Transverse colon (tissue), 4 donors: Measurements from ENCODE around the gene ASPM. TPM values are rescaled to one million over a fixed set of nuclear protein-coding genes. Genes with fewer than 3 reads are reported as not detected.
"Not testable (repeated sequence)": the region's sequence is repeated elsewhere in the genome, so short reads cannot be mapped to it uniquely, and the experiment has no call there.

Experiments
- DNase-seq: peaks from one replicate; pipeline ENCODE4 v3.0.0-alpha.2; 2019
- H3K27ac ChIP-seq, 4 donors: fragments of 200-600 bp; sonication (generic); 2 replicates each; pipeline ENCODE4 v1.5.1; 2016 to 2018; ENCODE audit warnings: inconsistent platforms in 4 of 4
- H3K27me3 ChIP-seq: fragments of 200-600 bp; sonication (generic); 2 replicates; pipeline ENCODE4 v1.5.1; 2017; ENCODE audit warnings: inconsistent platforms
- H3K36me3 ChIP-seq, 4 donors: fragments of 200-600 bp; sonication (generic); 2 replicates each; pipeline ENCODE4 v1.5.1; 2017 to 2019; ENCODE audit warnings: inconsistent platforms in 4 of 4
- H3K4me1 ChIP-seq, 4 donors: fragments of 200-600 bp; sonication (generic); 2 replicates each; pipeline ENCODE4 v1.5.1; 2017 to 2020; ENCODE audit warnings: inconsistent platforms in 4 of 4
- H3K4me3 ChIP-seq, 4 donors: fragments of 200-600 bp; sonication (generic); 1 replicate in 1 of 4; 2 replicates in 3 of 4; pipeline versions ENCODE4 v1.5.1 to v1.6.1; 2017 to 2019; ENCODE audit warnings: inconsistent platforms in 4 of 4
- H3K9me3 ChIP-seq, 2 donors: fragments of 200-600 bp; sonication (generic); 2 replicates each; pipeline ENCODE4 v1.5.1; 2017 to 2019; ENCODE audit warnings: inconsistent platforms in 2 of 2
- CTCF ChIP-seq, 5 experiments: fragments of 200-600 bp in 3 of 5; fragments of 450-650 bp in 2 of 5; sonication (generic) in 3 of 5; IDR thresholded peaks; 1 replicate in 2 of 5; 2 replicates in 3 of 5; pipeline ENCODE4 v1.5.1; 2016 to 2017; ENCODE audit warnings: antibody characterized with exemption in 5 of 5, inconsistent platforms in 3 of 5, mild to moderate bottlenecking in 2 of 5, moderate library complexity in 1 of 5
- EP300 ChIP-seq: sonication (generic); formaldehyde crosslinking; IDR thresholded peaks from one replicate; pipeline ENCODE4 v1.6.1; 2017; ENCODE audit warnings: antibody characterized with exemption, low read depth
- POLR2A ChIP-seq: fragments of 450-650 bp; IDR thresholded peaks from one replicate; pipeline ENCODE4 v1.6.1; 2016; ENCODE audit warnings: antibody characterized with exemption, mild to moderate bottlenecking, moderate library complexity
- POLR2AphosphoS5 ChIP-seq, 3 donors: sonication (generic); formaldehyde crosslinking; IDR thresholded peaks; one replicate each; pipeline ENCODE4 v1.6.1; 2016; ENCODE audit warnings: antibody characterized with exemption in 3 of 3
- WGBS, 2 donors: methylation state at CpG; one replicate each; pipeline ENCODE4 v1.1.5; 2018; ENCODE audit warnings: low coverage in 1 of 2; 5-methylcytosine and 5-hydroxymethylcytosine counted together
- in situ Hi-C, 4 donors: fragments of 200-750 bp; cut with MboI; loops; one replicate each; pipeline versions ENCODE4 v1.15.0 to v1.15.1; 2017; ENCODE audit warnings: low sequenced_read_pairs in 3 of 4, low pct_ligation_motif_present in 1 of 4, low pct_unique_long_range_greater_than_20kb in 1 of 4
- intact Hi-C: fragments of 100-400 bp; cut with DNase I; formaldehyde crosslinking; loops from one replicate; pipeline ENCODE4 v1.15.1; 2023; ENCODE audit warnings: low total_unique reads
- total RNA-seq, 4 donors: library from RNA; depleted of rRNA; stranded (reverse); fragments of >200 nt; gene quantifications; one replicate each; pipeline ENCODE4 v1.1.0, GENCODE V29; 2016

ASPM gene
- total RNA-seq, 4 donors from 2014 or later = 0.37 to 13.9 (median 2.5) TPM

GRCh38 chr1:197100677-197101076, 45.8 kb downstream of the ASPM start:
- Histone ChIP-seq H3K9me3 (no peaks in the 10 kb centered on the region), H3K27ac (no peak overlapping the region), H3K4me1 (no peaks in the 10 kb centered on the region), H3K4me3 (no peak overlapping the region), H3K36me3 (no peaks in the 10 kb centered on the region), H3K27me3 (no peaks in the 10 kb centered on the region)
- intact Hi-C loops (no loop called here), in situ Hi-C loops (no loop called here)
- 90 to 92% methylated on average over 3 of the region's 3 CpGs for WGBS, 2 donors
- DNase-seq = no peak
- no peak for TF ChIP-seq POLR2A
- TF ChIP-seq CTCF (IDR thresholded peaks at IDR 0.05) = no peak
- no peak for TF ChIP-seq EP300
- TF ChIP-seq POLR2AphosphoS5 (IDR thresholded peaks at IDR 0.05) = no peak

GRCh38 chr1:197099444-197099843, 47.0 kb downstream of the ASPM start:
- no peak for DNase-seq
- H3K27ac ChIP-seq = no peak overlapping the region
- H3K4me1 ChIP-seq = no peaks in the 10 kb centered on the region
- intact Hi-C loops (no loop called here), in situ Hi-C loops (no loop called here)
- H3K36me3 ChIP-seq = no peaks in the 10 kb centered on the region
- no peaks in the 10 kb centered on the region for H3K27me3 ChIP-seq
- no peaks in the 10 kb centered on the region for H3K9me3 ChIP-seq
- H3K4me3 ChIP-seq = no peak overlapping the region
- TF ChIP-seq POLR2A = no peak
- TF ChIP-seq EP300 = no peak
- TF ChIP-seq POLR2AphosphoS5 (IDR thresholded peaks at IDR 0.05) = no peak
- TF ChIP-seq CTCF (IDR thresholded peaks at IDR 0.05) = no peak

GRCh38 chr1:197096971-197097370, 49.5 kb downstream of the ASPM start:
- H3K27ac ChIP-seq, in situ Hi-C loops, H3K27me3 ChIP-seq, DNase-seq, H3K4me1 ChIP-seq, H3K36me3 ChIP-seq, H3K4me3 ChIP-seq, H3K9me3 ChIP-seq, intact Hi-C loops: not testable (repeated sequence)
- WGBS, 2 donors = 96 to 98% methylated on average over 2 of the region's 2 CpGs

GRCh38 chr1:197096137-197096536, 50.3 kb downstream of the ASPM start:
- WGBS, 2 donors = 50 to 65% methylated on average over 1 of the region's 1 CpG
- no peak for TF ChIP-seq CTCF (IDR thresholded peaks at IDR 0.05)
- no peak for TF ChIP-seq EP300
- no peak for TF ChIP-seq POLR2A
- no peak for TF ChIP-seq POLR2AphosphoS5 (IDR thresholded peaks at IDR 0.05)
- no peaks in the 10 kb centered on the region for H3K36me3 ChIP-seq
- DNase-seq = no peak
- in situ Hi-C loops (no loop called here), intact Hi-C loops (no loop called here)
- no peaks in the 10 kb centered on the region for H3K27me3 ChIP-seq
- H3K4me1 ChIP-seq = no peaks in the 10 kb centered on the region
- no peak overlapping the region for H3K4me3 ChIP-seq
- H3K27ac ChIP-seq = no peak overlapping the region
- no peaks in the 10 kb centered on the region for H3K9me3 ChIP-seq

- DNase-seq = no peak
- H3K27ac ChIP-seq = no peak overlapping the region
- H3K36me3 ChIP-seq = no peaks in the 10 kb centered on the region
- TF ChIP-seq EP300 (no peak), POLR2A (no peak), CTCF (IDR thresholded peaks at IDR 0.05) (no peak), POLR2AphosphoS5 (IDR thresholded peaks at IDR 0.05) (no peak)
- in situ Hi-C loops = no loop called here
- H3K27me3 ChIP-seq = no peaks in the 10 kb centered on the region
- no peaks in the 10 kb centered on the region for H3K4me1 ChIP-seq
- intact Hi-C loops = no loop called here
- no peak overlapping the region for H3K4me3 ChIP-seq
- no peaks in the 10 kb centered on the region for H3K9me3 ChIP-seq
- WGBS, 2 donors = 94 to 98% methylated on average over 4 of the region's 4 CpGs
Measured at GRCh38 chr1:197093226-197093885, 53.1 kb downstream of the ASPM start.
